ENCODE data around the gene FPGS.

DNA sequence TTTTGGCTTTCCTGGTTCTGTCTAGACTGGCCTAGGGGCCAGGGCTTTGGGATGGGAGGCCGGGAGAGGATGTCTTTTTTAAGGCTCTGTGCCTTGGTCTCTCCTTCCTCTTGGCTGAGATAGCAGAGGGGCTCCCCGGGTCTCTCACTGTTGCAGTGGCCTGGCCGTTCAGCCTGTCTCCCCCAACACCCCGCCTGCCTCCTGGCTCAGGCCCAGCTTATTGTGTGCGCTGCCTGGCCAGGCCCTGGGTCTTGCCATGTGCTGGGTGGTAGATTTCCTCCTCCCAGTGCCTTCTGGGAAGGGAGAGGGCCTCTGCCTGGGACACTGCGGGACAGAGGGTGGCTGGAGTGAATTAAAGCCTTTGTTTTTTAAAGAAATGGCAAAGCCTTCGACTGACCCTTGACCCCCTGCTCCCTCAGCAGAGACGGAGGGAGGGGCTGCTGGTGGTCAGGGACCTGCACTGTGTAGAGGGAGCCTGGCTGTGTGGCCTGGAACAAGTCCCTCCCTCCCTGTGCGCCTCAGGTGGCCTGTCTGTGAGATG, 11.1 kb downstream of the FPGS start:
- no peak for TF ChIP-seq POLR2AphosphoS5 (IDR thresholded peaks at IDR 0.05; ENCODE audit: borderline replicate concordance, low read depth, low read length)
- no peak for TF ChIP-seq EZH2 (IDR thresholded peaks at IDR 0.05)
